ENCODE results near the gene CLIC6. TPM values are rescaled to one million over a fixed set of nuclear protein-coding genes. Genes with fewer than 3 reads are reported as not detected.

The CLIC6 gene
- total and polyA plus RNA-seq, 2 of the 8 experiments (the other 6 are each of a cell fraction or from before 2014, with no cell fraction given), result 0.42 to 1.3 TPM

DNA sequence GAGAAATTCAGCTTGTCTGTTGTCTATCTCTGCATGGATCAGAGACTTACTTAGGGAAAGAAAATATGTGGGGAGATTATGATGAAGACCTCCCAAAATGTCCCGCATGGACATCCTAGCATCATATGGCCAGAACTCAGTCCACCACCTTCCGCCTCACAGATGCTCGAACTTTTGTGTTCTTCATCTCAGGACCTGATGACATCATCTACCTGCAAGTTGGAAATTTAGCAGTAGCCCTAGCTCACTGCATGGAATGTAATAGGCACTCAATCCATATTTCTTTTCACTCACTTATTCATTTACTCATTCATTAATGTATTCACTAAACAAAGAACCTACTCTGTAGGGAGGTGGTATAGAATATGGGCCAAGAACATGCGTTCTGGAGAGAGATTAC is 96.8 kb downstream of the CLIC6 start (continued):
- TF ChIP-seq, protein P1, sequence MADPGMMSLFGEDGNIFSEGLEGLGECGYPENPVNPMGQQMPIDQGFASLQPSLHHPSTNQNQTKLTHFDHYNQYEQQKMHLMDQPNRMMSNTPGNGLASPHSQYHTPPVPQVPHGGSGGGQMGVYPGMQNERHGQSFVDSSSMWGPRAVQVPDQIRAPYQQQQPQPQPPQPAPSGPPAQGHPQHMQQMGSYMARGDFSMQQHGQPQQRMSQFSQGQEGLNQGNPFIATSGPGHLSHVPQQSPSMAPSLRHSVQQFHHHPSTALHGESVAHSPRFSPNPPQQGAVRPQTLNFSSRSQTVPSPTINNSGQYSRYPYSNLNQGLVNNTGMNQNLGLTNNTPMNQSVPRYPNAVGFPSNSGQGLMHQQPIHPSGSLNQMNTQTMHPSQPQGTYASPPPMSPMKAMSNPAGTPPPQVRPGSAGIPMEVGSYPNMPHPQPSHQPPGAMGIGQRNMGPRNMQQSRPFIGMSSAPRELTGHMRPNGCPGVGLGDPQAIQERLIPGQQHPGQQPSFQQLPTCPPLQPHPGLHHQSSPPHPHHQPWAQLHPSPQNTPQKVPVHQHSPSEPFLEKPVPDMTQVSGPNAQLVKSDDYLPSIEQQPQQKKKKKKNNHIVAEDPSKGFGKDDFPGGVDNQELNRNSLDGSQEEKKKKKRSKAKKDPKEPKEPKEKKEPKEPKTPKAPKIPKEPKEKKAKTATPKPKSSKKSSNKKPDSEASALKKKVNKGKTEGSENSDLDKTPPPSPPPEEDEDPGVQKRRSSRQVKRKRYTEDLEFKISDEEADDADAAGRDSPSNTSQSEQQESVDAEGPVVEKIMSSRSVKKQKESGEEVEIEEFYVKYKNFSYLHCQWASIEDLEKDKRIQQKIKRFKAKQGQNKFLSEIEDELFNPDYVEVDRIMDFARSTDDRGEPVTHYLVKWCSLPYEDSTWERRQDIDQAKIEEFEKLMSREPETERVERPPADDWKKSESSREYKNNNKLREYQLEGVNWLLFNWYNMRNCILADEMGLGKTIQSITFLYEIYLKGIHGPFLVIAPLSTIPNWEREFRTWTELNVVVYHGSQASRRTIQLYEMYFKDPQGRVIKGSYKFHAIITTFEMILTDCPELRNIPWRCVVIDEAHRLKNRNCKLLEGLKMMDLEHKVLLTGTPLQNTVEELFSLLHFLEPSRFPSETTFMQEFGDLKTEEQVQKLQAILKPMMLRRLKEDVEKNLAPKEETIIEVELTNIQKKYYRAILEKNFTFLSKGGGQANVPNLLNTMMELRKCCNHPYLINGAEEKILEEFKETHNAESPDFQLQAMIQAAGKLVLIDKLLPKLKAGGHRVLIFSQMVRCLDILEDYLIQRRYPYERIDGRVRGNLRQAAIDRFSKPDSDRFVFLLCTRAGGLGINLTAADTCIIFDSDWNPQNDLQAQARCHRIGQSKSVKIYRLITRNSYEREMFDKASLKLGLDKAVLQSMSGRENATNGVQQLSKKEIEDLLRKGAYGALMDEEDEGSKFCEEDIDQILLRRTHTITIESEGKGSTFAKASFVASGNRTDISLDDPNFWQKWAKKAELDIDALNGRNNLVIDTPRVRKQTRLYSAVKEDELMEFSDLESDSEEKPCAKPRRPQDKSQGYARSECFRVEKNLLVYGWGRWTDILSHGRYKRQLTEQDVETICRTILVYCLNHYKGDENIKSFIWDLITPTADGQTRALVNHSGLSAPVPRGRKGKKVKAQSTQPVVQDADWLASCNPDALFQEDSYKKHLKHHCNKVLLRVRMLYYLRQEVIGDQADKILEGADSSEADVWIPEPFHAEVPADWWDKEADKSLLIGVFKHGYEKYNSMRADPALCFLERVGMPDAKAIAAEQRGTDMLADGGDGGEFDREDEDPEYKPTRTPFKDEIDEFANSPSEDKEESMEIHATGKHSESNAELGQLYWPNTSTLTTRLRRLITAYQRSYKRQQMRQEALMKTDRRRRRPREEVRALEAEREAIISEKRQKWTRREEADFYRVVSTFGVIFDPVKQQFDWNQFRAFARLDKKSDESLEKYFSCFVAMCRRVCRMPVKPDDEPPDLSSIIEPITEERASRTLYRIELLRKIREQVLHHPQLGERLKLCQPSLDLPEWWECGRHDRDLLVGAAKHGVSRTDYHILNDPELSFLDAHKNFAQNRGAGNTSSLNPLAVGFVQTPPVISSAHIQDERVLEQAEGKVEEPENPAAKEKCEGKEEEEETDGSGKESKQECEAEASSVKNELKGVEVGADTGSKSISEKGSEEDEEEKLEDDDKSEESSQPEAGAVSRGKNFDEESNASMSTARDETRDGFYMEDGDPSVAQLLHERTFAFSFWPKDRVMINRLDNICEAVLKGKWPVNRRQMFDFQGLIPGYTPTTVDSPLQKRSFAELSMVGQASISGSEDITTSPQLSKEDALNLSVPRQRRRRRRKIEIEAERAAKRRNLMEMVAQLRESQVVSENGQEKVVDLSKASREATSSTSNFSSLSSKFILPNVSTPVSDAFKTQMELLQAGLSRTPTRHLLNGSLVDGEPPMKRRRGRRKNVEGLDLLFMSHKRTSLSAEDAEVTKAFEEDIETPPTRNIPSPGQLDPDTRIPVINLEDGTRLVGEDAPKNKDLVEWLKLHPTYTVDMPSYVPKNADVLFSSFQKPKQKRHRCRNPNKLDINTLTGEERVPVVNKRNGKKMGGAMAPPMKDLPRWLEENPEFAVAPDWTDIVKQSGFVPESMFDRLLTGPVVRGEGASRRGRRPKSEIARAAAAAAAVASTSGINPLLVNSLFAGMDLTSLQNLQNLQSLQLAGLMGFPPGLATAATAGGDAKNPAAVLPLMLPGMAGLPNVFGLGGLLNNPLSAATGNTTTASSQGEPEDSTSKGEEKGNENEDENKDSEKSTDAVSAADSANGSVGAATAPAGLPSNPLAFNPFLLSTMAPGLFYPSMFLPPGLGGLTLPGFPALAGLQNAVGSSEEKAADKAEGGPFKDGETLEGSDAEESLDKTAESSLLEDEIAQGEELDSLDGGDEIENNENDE (IDR thresholded peaks at IDR 0.05; ENCODE audit: insufficient replicate concordance, low read length), result no peak
- TF ChIP-seq SIN3A (conservative IDR thresholded peaks at IDR 0.05 in 1 of 2, IDR thresholded peaks at IDR 0.05 in 1 of 2; ENCODE audit: low read depth in 1 of 2, low read length in 2 of 2) (no peak), SIX5 (IDR thresholded peaks at IDR 0.05; ENCODE audit: low read depth, low read length) (no peak), SIRT6 (IDR thresholded peaks at IDR 0.05; ENCODE audit: low read length) (no peak)
